Ishikawa (cell line): ENCODE data around the gene ARAP1.

Experiments
- CREB1 ChIP-seq: IDR thresholded peaks from 2 replicates; pipeline ENCODE4 v1.6.1; 2012; ENCODE audit warnings: low read depth
- EGR1 ChIP-seq: IDR thresholded peaks from 2 replicates; pipeline ENCODE4 v1.6.1; 2012
- FOXM1 ChIP-seq: IDR thresholded peaks from 2 replicates; pipeline ENCODE4 v1.6.1; 2012; ENCODE audit warnings: low read depth, borderline replicate concordance
- MAX ChIP-seq: IDR thresholded peaks from 2 replicates; pipeline ENCODE4 v1.6.1; 2012
- RAD21 ChIP-seq: IDR thresholded peaks from 2 replicates; pipeline ENCODE4 v1.6.1; 2012; ENCODE audit warnings: low read depth
- TAF1 ChIP-seq: IDR thresholded peaks from 2 replicates; pipeline ENCODE4 v1.6.1; 2012; ENCODE audit warnings: low read depth, mild to moderate bottlenecking
- TCF12 ChIP-seq: IDR thresholded peaks from 2 replicates; pipeline ENCODE4 v1.6.1; 2012; ENCODE audit warnings: low read depth
- TEAD4 ChIP-seq: IDR thresholded peaks from 2 replicates; pipeline ENCODE4 v1.6.1; 2012
- ZBTB7A ChIP-seq: IDR thresholded peaks from 2 replicates; pipeline ENCODE4 v1.6.1; 2012; ENCODE audit warnings: low read depth

The ARAP1 gene

GRCh38 chr11:72635933-72636332 lies 116.3 kb downstream of the ARAP1 start:
- TF ChIP-seq RAD21 (no peak), FOXM1 (no peak), EGR1 (no peak), TEAD4 (no peak), ZBTB7A (no peak), MAX (no peak), TAF1 (no peak)

- TF ChIP-seq CREB1 (no peak), TCF12 (no peak)
These were observed 116.8 kb downstream of the ARAP1 start for GRCh38 chr11:72635309-72635915.
